Embryonic facial prominence (tissue), 1 donor: Measurements from ENCODE around the gene GSK3B.
"Not testable (repeated sequence)": the region's sequence is repeated elsewhere in the genome, so short reads cannot be mapped to it uniquely, and the experiment has no call there.

Experiments
- DNase-seq: peaks from one replicate; pipeline ENCODE4 v3.0.0-alpha.2; 2016; ENCODE audit errors: extremely low spot score

Gene GSK3B

GRCh38 chr3:120053647-120054046 lies 40.6 kb downstream of the GSK3B start:
- not testable (repeated sequence) for DNase-seq

- DNase-seq, result no peak
Measured at GRCh38 chr3:120052677-120053076, 41.6 kb downstream of the GSK3B start.

- DNase-seq, result no peak
Measured at GRCh38 chr3:120052225-120052624, 42.0 kb downstream of the GSK3B start.

- DNase-seq, result not testable (repeated sequence)
Measured at GRCh38 chr3:120051570-120051969, 42.7 kb downstream of the GSK3B start.

GRCh38 chr3:120049881-120050539 lies 44.2 kb downstream of the GSK3B start:
- no peak for DNase-seq

- DNase-seq, result no peak
Measured at GRCh38 chr3:120049072-120049471, 45.2 kb downstream of the GSK3B start.

- DNase-seq, result no peak
Measured at GRCh38 chr3:120048355-120049041, 45.7 kb downstream of the GSK3B start.

- no peak for DNase-seq
Measured at GRCh38 chr3:120047686-120048085, 46.6 kb downstream of the GSK3B start.

GRCh38 chr3:120040813-120041377 lies 53.4 kb downstream of the GSK3B start:
- DNase-seq, result no peak

GRCh38 chr3:120039642-120040610 lies 54.3 kb downstream of the GSK3B start:
- no peak for DNase-seq

GRCh38 chr3:120033596-120033995 lies 60.7 kb downstream of the GSK3B start:
- DNase-seq, result no peak

GRCh38 chr3:120031561-120031960 lies 62.7 kb downstream of the GSK3B start:
- DNase-seq, result no peak

GRCh38 chr3:120029749-120030148 lies 64.5 kb downstream of the GSK3B start:
- no peak for DNase-seq

- DNase-seq, result no peak
Measured at GRCh38 chr3:120028271-120029047, 65.8 kb downstream of the GSK3B start.

GRCh38 chr3:120027226-120027625 lies 67.0 kb downstream of the GSK3B start:
- no peak for DNase-seq

- DNase-seq, result no peak
Measured at GRCh38 chr3:120025520-120025919, 68.7 kb downstream of the GSK3B start.

- DNase-seq, result no peak
Measured at GRCh38 chr3:120024103-120024502, 70.1 kb downstream of the GSK3B start.

- no peak for DNase-seq
Measured at GRCh38 chr3:120022729-120023128, 71.5 kb downstream of the GSK3B start.

GRCh38 chr3:120021523-120021922 lies 72.7 kb downstream of the GSK3B start:
- DNase-seq, result no peak

GRCh38 chr3:120018299-120018698 lies 75.9 kb downstream of the GSK3B start:
- no peak for DNase-seq

- DNase-seq, result no peak
Measured at GRCh38 chr3:120017692-120018091, 76.6 kb downstream of the GSK3B start.
